ENCODE measurements around the gene CREB3L1. TPM values are rescaled to one million over a fixed set of nuclear protein-coding genes. Genes with fewer than 3 reads are reported as not detected.

Gene CREB3L1
- total and polyA plus RNA-seq, 4 donors = 16.8 to 54.0 (median 36.8) TPM

DNA sequence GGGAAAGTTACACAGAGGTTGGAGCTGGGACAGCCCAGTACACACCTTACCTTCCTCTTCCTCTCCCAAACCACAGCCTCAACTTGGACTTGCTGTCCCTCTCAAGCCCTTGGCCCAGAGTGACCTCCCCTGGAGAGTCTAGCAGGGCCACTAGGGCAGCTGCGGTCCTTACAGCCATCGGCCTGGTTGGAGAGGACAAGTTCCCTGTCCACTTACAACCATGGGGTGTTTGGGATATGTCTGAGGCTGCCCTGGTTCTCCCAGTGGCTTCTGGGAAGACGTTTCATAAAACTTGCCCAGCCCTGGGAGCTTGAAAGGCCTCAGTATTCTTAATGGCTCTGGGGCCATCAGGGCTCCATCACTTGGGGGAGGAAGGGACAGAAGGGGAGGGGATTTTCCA, 56.7 kb downstream of the CREB3L1 start:
- no peak overlapping the region for H3K4me3 ChIP-seq
- DNase-seq (no peak), ATAC-seq (ENCODE audit: insufficient read depth, low FRiP score) (no peak)
- peaks cover 0 to 3% (median 0%) of the 10 kb centered on the region in 4 donors for H3K9me3 ChIP-seq (ENCODE audit: control insufficient read depth in 4 of 4, insufficient read depth in 3 of 4, low read length in 3 of 4)
- H3K9ac ChIP-seq (ENCODE audit: insufficient read depth in 1 of 2, low read length in 2 of 2) = no peak overlapping the region
- TF ChIP-seq, protein P1, sequence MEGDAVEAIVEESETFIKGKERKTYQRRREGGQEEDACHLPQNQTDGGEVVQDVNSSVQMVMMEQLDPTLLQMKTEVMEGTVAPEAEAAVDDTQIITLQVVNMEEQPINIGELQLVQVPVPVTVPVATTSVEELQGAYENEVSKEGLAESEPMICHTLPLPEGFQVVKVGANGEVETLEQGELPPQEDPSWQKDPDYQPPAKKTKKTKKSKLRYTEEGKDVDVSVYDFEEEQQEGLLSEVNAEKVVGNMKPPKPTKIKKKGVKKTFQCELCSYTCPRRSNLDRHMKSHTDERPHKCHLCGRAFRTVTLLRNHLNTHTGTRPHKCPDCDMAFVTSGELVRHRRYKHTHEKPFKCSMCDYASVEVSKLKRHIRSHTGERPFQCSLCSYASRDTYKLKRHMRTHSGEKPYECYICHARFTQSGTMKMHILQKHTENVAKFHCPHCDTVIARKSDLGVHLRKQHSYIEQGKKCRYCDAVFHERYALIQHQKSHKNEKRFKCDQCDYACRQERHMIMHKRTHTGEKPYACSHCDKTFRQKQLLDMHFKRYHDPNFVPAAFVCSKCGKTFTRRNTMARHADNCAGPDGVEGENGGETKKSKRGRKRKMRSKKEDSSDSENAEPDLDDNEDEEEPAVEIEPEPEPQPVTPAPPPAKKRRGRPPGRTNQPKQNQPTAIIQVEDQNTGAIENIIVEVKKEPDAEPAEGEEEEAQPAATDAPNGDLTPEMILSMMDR (IDR thresholded peaks at IDR 0.05; ENCODE audit: control extremely low read depth, extremely low read depth) = no peak
- no peaks in the 10 kb centered on the region for H3K36me3 ChIP-seq (ENCODE audit: control insufficient read depth in 4 of 4, insufficient read depth in 4 of 4, low read length in 4 of 4)
- H3K4me1 ChIP-seq (ENCODE audit: control insufficient read depth in 5 of 5, insufficient read depth in 5 of 5, low read length in 5 of 5) = peaks cover 0 to 29% (median 9%) of the 10 kb centered on the region in 5 donors
- peaks cover 0 to 38% (median 24%) of the 10 kb centered on the region in 3 donors for H3K27me3 ChIP-seq (ENCODE audit: control insufficient read depth in 3 of 3, insufficient read depth in 3 of 3, low read length in 2 of 3)
- 91 to 94% methylated on average over 3 of the region's 3 CpGs for WGBS, 2 donors
- no peak overlapping the region for H3K27ac ChIP-seq (ENCODE audit: low read depth in 1 of 2, low read length in 1 of 2)

DNA sequence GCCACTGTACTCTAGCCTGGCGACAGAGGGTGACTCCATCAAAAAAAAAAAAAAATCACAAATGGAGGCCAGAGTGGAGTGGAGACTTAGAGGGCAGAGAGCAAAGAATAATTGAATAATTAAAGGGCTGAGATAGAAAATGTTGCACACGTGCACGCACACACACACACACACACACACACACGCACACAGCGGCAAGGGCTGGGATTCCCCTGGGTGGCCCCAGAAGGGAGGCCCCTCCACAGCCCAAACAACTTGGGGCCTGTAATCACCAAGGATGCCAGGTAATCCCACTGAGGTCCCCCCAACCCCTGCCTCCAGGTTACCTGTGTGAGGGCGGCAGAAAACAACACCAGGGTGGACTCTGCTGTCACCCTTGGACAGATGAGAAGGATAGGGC, 57.8 kb downstream of the CREB3L1 start:
- 84 to 96% methylated on average over 6 of the region's 6 CpGs for WGBS, 2 donors
- Histone ChIP-seq H3K36me3 (ENCODE audit: control insufficient read depth in 4 of 4, insufficient read depth in 4 of 4, low read length in 4 of 4) (no peaks in the 10 kb centered on the region), H3K9ac (ENCODE audit: insufficient read depth in 1 of 2, low read length in 2 of 2) (no peak overlapping the region), H3K4me1 (ENCODE audit: control insufficient read depth in 5 of 5, insufficient read depth in 5 of 5, low read length in 5 of 5) (peaks cover 5 to 36% (median 15%) of the 10 kb centered on the region in 5 donors), H3K9me3 (ENCODE audit: control insufficient read depth in 4 of 4, insufficient read depth in 3 of 4, low read length in 3 of 4) (peaks cover 0 to 3% (median 0%) of the 10 kb centered on the region in 4 donors), H3K4me3 (no peak overlapping the region), H3K27ac (ENCODE audit: low read depth in 1 of 2, low read length in 1 of 2) (no peak overlapping the region), H3K27me3 (ENCODE audit: control insufficient read depth in 3 of 3, insufficient read depth in 3 of 3, low read length in 2 of 3) (peaks cover 0 to 34% (median 21%) of the 10 kb centered on the region in 3 donors)
- TF ChIP-seq, protein P1 (IDR thresholded peaks at IDR 0.05; ENCODE audit: control extremely low read depth, extremely low read depth) = no peak
- no peak for ATAC-seq (ENCODE audit: insufficient read depth, low FRiP score)
- no peak for DNase-seq

DNA sequence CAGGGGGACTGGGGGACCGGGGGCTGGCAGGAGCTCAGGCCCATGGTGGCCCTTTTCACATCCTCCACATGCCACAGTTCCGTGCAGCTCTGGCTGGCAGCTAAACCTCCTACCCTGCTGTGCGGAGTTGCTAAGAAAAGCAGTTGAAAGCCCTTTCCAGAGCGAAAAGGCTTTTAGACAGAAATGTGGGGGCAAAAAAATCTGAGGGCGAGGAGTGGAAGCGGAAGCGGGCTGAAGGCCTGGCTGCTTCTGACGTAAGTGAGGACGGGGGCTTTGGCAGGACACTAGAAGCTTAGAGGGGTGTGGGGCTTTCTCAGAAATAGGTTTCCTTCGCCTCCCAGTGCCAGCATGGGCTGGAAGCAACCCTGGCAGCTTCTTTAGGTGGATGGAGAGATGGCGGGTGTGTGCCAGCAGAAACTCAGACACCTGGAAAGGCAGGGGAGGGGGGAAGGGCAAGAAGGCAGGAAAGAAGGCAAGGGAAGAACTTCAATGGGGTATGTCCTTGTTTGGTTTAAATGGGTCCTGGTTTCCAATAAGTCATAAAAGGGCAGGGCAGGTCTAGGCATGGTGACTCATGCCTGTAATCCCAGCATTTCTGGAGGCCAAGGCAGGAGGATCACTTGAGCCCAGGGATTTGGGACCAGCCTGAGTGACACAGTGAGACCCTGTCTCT, 58.6 kb downstream of the CREB3L1 start:
- WGBS, 2 donors = 87 to 90% methylated on average over 11 of the region's 11 CpGs
- H3K27me3 ChIP-seq (ENCODE audit: control insufficient read depth in 3 of 3, insufficient read depth in 3 of 3, low read length in 2 of 3) = peaks cover 0 to 26% (median 21%) of the 10 kb centered on the region in 3 donors
- H3K9me3 ChIP-seq (ENCODE audit: control insufficient read depth in 4 of 4, insufficient read depth in 3 of 4, low read length in 3 of 4) = peaks cover 0 to 3% (median 0%) of the 10 kb centered on the region in 4 donors
- ATAC-seq (ENCODE audit: insufficient read depth, low FRiP score) (no peak), DNase-seq (no peak)
- H3K4me3 ChIP-seq = no peak overlapping the region
- TF ChIP-seq, protein P1 (IDR thresholded peaks at IDR 0.05; ENCODE audit: control extremely low read depth, extremely low read depth) = no peak
- H3K36me3 ChIP-seq (ENCODE audit: control insufficient read depth in 4 of 4, insufficient read depth in 4 of 4, low read length in 4 of 4) = no peaks in the 10 kb centered on the region
- H3K4me1 ChIP-seq (ENCODE audit: control insufficient read depth in 5 of 5, insufficient read depth in 5 of 5, low read length in 5 of 5) = peaks cover 5 to 33% (median 17%) of the 10 kb centered on the region in 5 donors
- no peak overlapping the region for H3K9ac ChIP-seq (ENCODE audit: insufficient read depth in 1 of 2, low read length in 2 of 2)
- H3K27ac ChIP-seq (ENCODE audit: low read depth in 1 of 2, low read length in 1 of 2) = no peak overlapping the region

Measured in lung (tissue), 12 donors.